VCaP (cell line): Measurements from ENCODE around the gene GAB1.
A peak's percentile ranks its signal among the peaks of the same experiment; 100 is the strongest.

ENCODE experiments used
- H3K27ac ChIP-seq: fragments of 450-650 bp; 2 replicates; pipeline ENCODE4 v1.5.1; 2017
- TF ChIP-seq, protein P1 (sequence below): fragments of 450-650 bp; conservative IDR thresholded peaks from 2 replicates; pipeline ENCODE4 v1.5.1; 2017; ENCODE audit warnings: mild to moderate bottlenecking, moderate library complexity

GAB1 gene

DNA sequence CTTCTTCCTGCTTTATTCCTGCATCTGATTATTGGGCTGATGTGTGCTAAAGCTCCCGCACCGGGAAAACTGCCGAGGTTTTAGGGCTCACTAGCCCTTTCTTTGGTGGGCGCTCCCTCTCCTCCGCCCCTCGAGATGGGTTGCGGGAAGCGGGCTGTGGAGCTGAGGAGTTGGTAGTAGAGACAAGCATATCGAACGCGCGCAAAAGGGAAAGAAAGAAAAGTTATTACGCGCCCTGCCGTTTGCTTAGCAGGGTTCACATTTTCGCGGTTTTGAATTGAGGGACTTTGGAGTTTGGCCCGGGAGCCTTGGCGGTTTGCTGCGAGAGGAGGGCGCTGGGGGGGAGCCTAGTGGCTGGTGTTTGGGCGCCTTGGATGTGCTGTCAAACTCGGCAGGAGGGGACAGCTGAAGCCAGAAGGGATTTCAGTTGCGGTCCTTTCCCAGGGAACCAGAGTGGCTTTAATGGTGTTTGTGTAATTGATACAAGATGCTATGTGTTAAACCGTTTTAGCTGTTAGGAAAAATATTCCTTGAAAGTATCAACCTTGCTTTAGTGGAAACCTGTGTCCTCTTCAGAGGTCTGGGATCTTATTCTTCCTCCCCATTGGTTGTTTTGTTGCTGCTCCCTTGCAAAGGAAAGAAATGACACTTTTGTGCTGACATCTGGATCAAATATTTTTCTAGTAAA, 1.1 kb downstream of the GAB1 start:
- H3K27ac ChIP-seq = peak overlapping the region; percentile 85
- TF ChIP-seq, protein P1, sequence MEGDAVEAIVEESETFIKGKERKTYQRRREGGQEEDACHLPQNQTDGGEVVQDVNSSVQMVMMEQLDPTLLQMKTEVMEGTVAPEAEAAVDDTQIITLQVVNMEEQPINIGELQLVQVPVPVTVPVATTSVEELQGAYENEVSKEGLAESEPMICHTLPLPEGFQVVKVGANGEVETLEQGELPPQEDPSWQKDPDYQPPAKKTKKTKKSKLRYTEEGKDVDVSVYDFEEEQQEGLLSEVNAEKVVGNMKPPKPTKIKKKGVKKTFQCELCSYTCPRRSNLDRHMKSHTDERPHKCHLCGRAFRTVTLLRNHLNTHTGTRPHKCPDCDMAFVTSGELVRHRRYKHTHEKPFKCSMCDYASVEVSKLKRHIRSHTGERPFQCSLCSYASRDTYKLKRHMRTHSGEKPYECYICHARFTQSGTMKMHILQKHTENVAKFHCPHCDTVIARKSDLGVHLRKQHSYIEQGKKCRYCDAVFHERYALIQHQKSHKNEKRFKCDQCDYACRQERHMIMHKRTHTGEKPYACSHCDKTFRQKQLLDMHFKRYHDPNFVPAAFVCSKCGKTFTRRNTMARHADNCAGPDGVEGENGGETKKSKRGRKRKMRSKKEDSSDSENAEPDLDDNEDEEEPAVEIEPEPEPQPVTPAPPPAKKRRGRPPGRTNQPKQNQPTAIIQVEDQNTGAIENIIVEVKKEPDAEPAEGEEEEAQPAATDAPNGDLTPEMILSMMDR = no peak

DNA sequence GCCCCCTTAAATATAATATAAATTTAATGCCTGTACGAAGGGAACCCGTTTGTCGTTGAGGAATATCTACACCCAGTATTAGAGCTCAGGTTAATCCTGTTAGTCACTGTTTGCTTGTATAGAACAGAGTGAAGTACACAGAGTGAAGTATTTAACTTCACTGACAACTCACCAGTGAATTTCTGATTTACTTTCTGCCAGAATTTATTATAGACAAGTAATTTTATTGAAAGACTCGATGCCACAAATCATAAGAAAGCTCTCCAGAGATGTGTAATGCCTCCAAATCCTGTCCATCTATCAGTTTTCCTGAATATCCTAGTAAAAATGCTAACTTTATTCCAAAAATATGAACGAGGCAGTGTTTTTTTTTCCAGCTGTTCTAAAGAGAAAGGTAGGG, 1.6 kb downstream of the GAB1 start:
- TF ChIP-seq, protein P1 = no peak
- no peak overlapping the region for H3K27ac ChIP-seq

- no peak overlapping the region for H3K27ac ChIP-seq
- TF ChIP-seq, protein P1 = no peak
Observed at GRCh38 chr4:143339497-143339896, 2.8 kb downstream of the GAB1 start.

GRCh38 chr4:143341186-143341755, 4.6 kb downstream of the GAB1 start:
- H3K27ac ChIP-seq = no peak overlapping the region
- TF ChIP-seq, protein P1 = no peak

- no peak overlapping the region for H3K27ac ChIP-seq
- TF ChIP-seq, protein P1 = no peak
Observed at GRCh38 chr4:143343276-143343831, 6.7 kb downstream of the GAB1 start.

GRCh38 chr4:143344041-143344440, 7.4 kb downstream of the GAB1 start:
- TF ChIP-seq, protein P1 = no peak
- H3K27ac ChIP-seq = no peak overlapping the region

DNA sequence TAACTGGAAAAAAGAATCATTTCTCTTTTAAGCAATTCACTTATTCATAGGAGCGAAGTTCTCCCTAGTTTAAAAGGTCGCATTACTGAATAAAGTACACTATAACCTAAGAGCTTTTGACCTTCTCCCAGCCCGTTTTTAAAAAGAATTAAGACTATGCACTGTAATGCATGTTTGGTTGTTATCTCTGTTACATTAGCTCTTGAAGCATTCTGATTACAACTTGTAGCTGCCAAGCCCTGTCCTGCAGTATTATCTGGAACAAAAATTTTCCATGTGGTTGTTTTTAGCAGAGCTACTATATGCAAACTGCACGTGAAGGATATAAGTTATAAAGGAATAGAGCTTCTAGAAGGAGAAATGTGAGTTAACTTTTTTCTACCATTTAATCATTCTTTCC, 8.1 kb downstream of the GAB1 start:
- TF ChIP-seq, protein P1 = no peak
- H3K27ac ChIP-seq = no peak overlapping the region
